IMR-90 (cell line): ENCODE measurements around the gene CPED1. TPM values are rescaled to one million over a fixed set of nuclear protein-coding genes. Genes with fewer than 3 reads are reported as not detected.
A peak's percentile ranks its signal among the peaks of the same experiment; 100 is the strongest.

Experiments used
- ATAC-seq: fragments of 200-7000 bp; cut with Tn5 transposase; 2 replicates; pipeline ENCODE4 v1.9.1; 2020; ENCODE audit warnings: low read depth, mild to moderate bottlenecking, moderate library complexity
- BruUV-seq: library from RNA; stranded (reverse); fragments of 400-500 nt; replicated peaks from 2 replicates; lab custom pipeline; 2021; lab: Mats Ljungman, UMichigan
- CTCF ChIA-PET: fragments of 300-600 bp; formaldehyde crosslinking; extraction: SDS; loops from one replicate; lab custom pipeline; 2021; ENCODE audit warnings: antibody characterized with exemption; lab: Yijun Ruan, JAX
- POLR2A ChIA-PET: fragments of 300-600 bp; sonication (Branson Sonifier 250); formaldehyde crosslinking; loops from one replicate; lab custom pipeline; 2022; ENCODE audit warnings: antibody characterized with exemption; ENCODE audit not compliant: unreplicated experiment; lab: Charles Lee
- DNase-seq: peaks from one replicate; pipeline ENCODE4 v3.0.0; 2013
- H2AFZ ChIP-seq: replicated peaks from 2 replicates; pipeline ENCODE3; 2013; ENCODE audit warnings: low read length, mild to moderate bottlenecking; ENCODE audit not compliant: poor library complexity
- H2AK5ac ChIP-seq: 2 replicates; pipeline ENCODE4 v1.6.1; 2013; ENCODE audit warnings: low read depth, low read length, inconsistent platforms
- H2AK9ac ChIP-seq: replicated peaks from 2 replicates; pipeline ENCODE3; 2013; ENCODE audit warnings: mild to moderate bottlenecking, low read depth, low read length, moderate library complexity; ENCODE audit not compliant: poor library complexity
- H2BK120ac ChIP-seq: 2 replicates; pipeline ENCODE4 v1.6.1; 2013; ENCODE audit warnings: low read depth, low read length, inconsistent platforms
- H2BK15ac ChIP-seq: 3 replicates; pipeline ENCODE4 v1.6.1; 2013; ENCODE audit warnings: low read depth, low read length, inconsistent platforms
- H2BK20ac ChIP-seq: 2 replicates; pipeline ENCODE4 v1.6.1; 2013; ENCODE audit warnings: low read depth, mild to moderate bottlenecking, inconsistent platforms, low read length, moderate library complexity
- H2BK5ac ChIP-seq: 2 replicates; pipeline ENCODE4 v1.6.1; 2013; ENCODE audit warnings: mild to moderate bottlenecking, low read depth, low read length, inconsistent platforms; ENCODE audit not compliant: poor library complexity, severe bottlenecking
- H3K14ac ChIP-seq: replicated peaks from 2 replicates; pipeline ENCODE4 v1.6.1; 2013; ENCODE audit warnings: low read depth, low read length, inconsistent platforms
- H3K18ac ChIP-seq: 2 replicates; pipeline ENCODE4 v1.6.1; 2013; ENCODE audit warnings: low read depth, low read length, control low read depth
- H3K23ac ChIP-seq: 2 replicates; pipeline ENCODE4 v1.6.1; 2013; ENCODE audit warnings: low read depth, low read length, inconsistent platforms
- H3K27ac ChIP-seq: 2 replicates; pipeline ENCODE4 v1.5.1; 2013; ENCODE audit warnings: mild to moderate bottlenecking, control low read depth, low read length; ENCODE audit not compliant: insufficient read depth
- H3K27me3 ChIP-seq: 2 replicates; pipeline ENCODE4 v1.6.1; 2013; ENCODE audit warnings: low read length; ENCODE audit not compliant: control insufficient read depth, insufficient read depth
- H3K36me3 ChIP-seq: 2 replicates; pipeline ENCODE4 v1.6.1; 2013; ENCODE audit warnings: low read length, mixed read lengths; ENCODE audit not compliant: control insufficient read depth, insufficient read depth
- H3K4ac ChIP-seq: 2 replicates; pipeline ENCODE4 v1.6.1; 2013; ENCODE audit warnings: low read depth, low read length, inconsistent platforms
- H3K4me1 ChIP-seq: 2 replicates; pipeline ENCODE4 v1.6.1; 2013; ENCODE audit warnings: low read length, mixed read lengths; ENCODE audit not compliant: control insufficient read depth, insufficient read depth
- H3K4me2 ChIP-seq: 2 replicates; pipeline ENCODE4 v1.6.1; 2013; ENCODE audit warnings: low read depth, mild to moderate bottlenecking, control low read depth, low read length, moderate library complexity
- H3K4me3 ChIP-seq: 2 replicates; pipeline ENCODE4 v1.5.1; 2013; ENCODE audit warnings: low read depth, mild to moderate bottlenecking, control low read depth, low read length, moderate library complexity; ENCODE audit not compliant: insufficient read depth
- H3K56ac ChIP-seq: 2 replicates; pipeline ENCODE4 v1.6.1; 2013; ENCODE audit warnings: low read length, inconsistent platforms; ENCODE audit not compliant: insufficient read depth; ENCODE audit errors: extremely low read depth
- H3K79me1 ChIP-seq, 2 experiments: 2 replicates each; pipeline ENCODE4 v1.6.1; 2013; ENCODE audit warnings: low read length in 2 of 2, inconsistent platforms in 1 of 2, low read depth in 1 of 2
- H3K9ac ChIP-seq: 2 replicates; pipeline ENCODE4 v1.6.1; 2013; ENCODE audit warnings: low read depth, low read length, control low read depth
- H3K9me1 ChIP-seq: 2 replicates; pipeline ENCODE4 v1.6.1; 2013; ENCODE audit warnings: low read length, inconsistent platforms; ENCODE audit not compliant: insufficient read depth
- H3K9me3 ChIP-seq: 2 replicates; pipeline ENCODE4 v1.6.1; 2013; ENCODE audit warnings: low read length; ENCODE audit not compliant: control insufficient read depth, insufficient read depth
- H4K20me1 ChIP-seq: 2 replicates; pipeline ENCODE4 v1.6.1; 2013; ENCODE audit warnings: low read length, inconsistent platforms; ENCODE audit not compliant: insufficient read depth
- H4K5ac ChIP-seq: 2 replicates; pipeline ENCODE4 v1.6.1; 2013; ENCODE audit warnings: mild to moderate bottlenecking, low read depth, low read length, control low read depth
- H4K8ac ChIP-seq, 2 experiments: 2 replicates each; pipeline ENCODE4 v1.6.1; 2013; ENCODE audit warnings: low read depth in 2 of 2, low read length in 2 of 2, control low read depth in 1 of 2, inconsistent platforms in 1 of 2
- H4K91ac ChIP-seq: 2 replicates; pipeline ENCODE4 v1.6.1; 2013; ENCODE audit warnings: low read depth, low read length, inconsistent platforms; ENCODE audit not compliant: insufficient read depth
- BHLHE40 ChIP-seq: fragments of 150-350 bp; IDR thresholded peaks from 2 replicates; pipeline ENCODE4 v1.6.1; 2016; ENCODE audit warnings: mild to moderate bottlenecking, low read depth, low read length
- CEBPB ChIP-seq: IDR thresholded peaks from 2 replicates; pipeline ENCODE4 v1.6.1; 2012; ENCODE audit warnings: low read depth, low read length, improper control_type of control experiment
- ELK1 ChIP-seq: fragments of 150-350 bp; IDR thresholded peaks from 2 replicates; pipeline ENCODE4 v1.6.1; 2016; ENCODE audit warnings: low read depth, mild to moderate bottlenecking, low read length, moderate library complexity, borderline replicate concordance
- FOS ChIP-seq: fragments of 150-350 bp; IDR thresholded peaks from 2 replicates; pipeline ENCODE4 v1.6.1; 2016; ENCODE audit warnings: low read depth, low read length
- MAFK ChIP-seq: IDR thresholded peaks from 2 replicates; pipeline ENCODE4 v1.6.1; 2012; ENCODE audit warnings: low read depth, low read length, improper control_type of control experiment
- MAZ ChIP-seq: IDR thresholded peaks from 2 replicates; pipeline ENCODE4 v1.6.1; 2012; ENCODE audit warnings: low read depth, mild to moderate bottlenecking, low read length, improper control_type of control experiment, moderate library complexity, borderline replicate concordance
- MXI1 ChIP-seq: IDR thresholded peaks from 2 replicates; pipeline ENCODE4 v1.6.1; 2012; ENCODE audit warnings: low read depth, mild to moderate bottlenecking, low read length, moderate library complexity, borderline replicate concordance
- NFE2L2 ChIP-seq: fragments of 150-350 bp; IDR thresholded peaks from 2 replicates; pipeline ENCODE4 v1.6.1; 2016; ENCODE audit warnings: low read depth, mild to moderate bottlenecking, low read length
- POLR2A ChIP-seq: IDR thresholded peaks from 2 replicates; pipeline ENCODE4 v1.6.1; 2012; ENCODE audit warnings: mild to moderate bottlenecking, low read depth, low read length
- RAD21 ChIP-seq: IDR thresholded peaks from 2 replicates; pipeline ENCODE4 v1.6.1; 2012; ENCODE audit warnings: low read length, improper control_type of control experiment
- RCOR1 ChIP-seq: IDR thresholded peaks from 2 replicates; pipeline ENCODE4 v1.6.1; 2012; ENCODE audit warnings: mild to moderate bottlenecking, low read length, improper control_type of control experiment; ENCODE audit not compliant: insufficient replicate concordance
- RFX5 ChIP-seq: IDR thresholded peaks from 2 replicates; pipeline ENCODE4 v1.8.0; 2012; ENCODE audit warnings: low read depth, mild to moderate bottlenecking, low read length, moderate library complexity
- SMC3 ChIP-seq: fragments of 150-350 bp; IDR thresholded peaks from 2 replicates; pipeline ENCODE4 v1.6.1; 2016; ENCODE audit warnings: low read depth, mild to moderate bottlenecking, antibody characterized with exemption, low read length, moderate library complexity
- USF2 ChIP-seq: fragments of 150-350 bp; IDR thresholded peaks from 2 replicates; pipeline ENCODE4 v1.6.1; 2017; ENCODE audit warnings: mild to moderate bottlenecking, antibody characterized with exemption, low read length, low read depth
- WGBS, 2 experiments: methylation state at CpG; one replicate each; pipeline versions ENCODE4 v1.1.5 to v1.1.7; 2013; ENCODE audit warnings: missing lambda C conversion rate in 2 of 2; ENCODE audit not compliant: insufficient read length in 1 of 2; ENCODE audit errors: extremely low coverage in 2 of 2; 5-methylcytosine and 5-hydroxymethylcytosine counted together
- dilution Hi-C: fragments of 300-500 bp; cut with HindIII; formaldehyde crosslinking; loops from one replicate; pipeline ENCODE4 v1.14.3; 2018; ENCODE audit warnings: low sequenced_read_pairs; ENCODE audit not compliant: unreplicated experiment
- in situ Hi-C: fragments of 300-500 bp; cut with MboI; formaldehyde crosslinking; loops from 3 replicates; pipeline ENCODE4 v1.14.3; 2019; ENCODE audit warnings: low sequenced_read_pairs, inconsistent platforms, mixed read lengths
- intact Hi-C: fragments of 100-400 bp; cut with micrococcal nuclease; formaldehyde crosslinking; loops from 2 replicates; pipeline ENCODE4 v1.10.0; 2022
- polyA plus RNA-seq, 3 experiments: library from polyadenylated mRNA; depleted of rRNA; stranded (reverse); fragments of >200 nt; gene quantifications; 2 replicates each; pipeline ENCODE4 v1.2.3, GENCODE V29; 2012; ENCODE audit warnings: low replicate concordance in 1 of 3
- total RNA-seq: library from RNA; depleted of rRNA; stranded (reverse); fragments of >200 nt; gene quantifications from 2 replicates; pipeline ENCODE4 v1.2.3, GENCODE V29; 2012

Gene CPED1
- total and polyA plus RNA-seq, 2 of the 4 experiments (the other 2 are of a cell fraction), result 31.2 to 96.8 TPM

GRCh38 chr7:121197455-121197854 lies 208.9 kb downstream of the CPED1 start:
- Histone ChIP-seq H3K4ac (no peak overlapping the region), H2BK20ac (no peak overlapping the region), H2AK9ac (no peak overlapping the region), H2BK120ac (no peak overlapping the region), H4K8ac (no peak overlapping the region), H3K23ac (0 out of 2 replicates have a peak overlapping the region, but pooled peaks have one; percentile 31), H2BK15ac (no peak overlapping the region), H3K36me3 (no peaks in the 10 kb centered on the region), H4K20me1 (no peaks in the 10 kb centered on the region), H4K5ac (no peak overlapping the region), H2BK5ac (no peak overlapping the region), H3K9me3 (no peaks in the 10 kb centered on the region), H2AK5ac (no peak overlapping the region), H3K27ac (no peak overlapping the region), H3K9me1 (peaks cover 2% of the 10 kb centered on the region; the same call in 1 of the 2 replicates), H3K56ac (no peak overlapping the region), H3K79me1 (peaks cover 7 to 31% of the 10 kb centered on the region in 2 experiments), H3K4me3 (no peak overlapping the region), H3K27me3 (no peaks in the 10 kb centered on the region), H3K4me2 (no peak overlapping the region), H3K4me1 (peaks cover 2% of the 10 kb centered on the region; the same call in 1 of the 2 replicates), H2AFZ (no peak overlapping the region), H3K9ac (no peak overlapping the region), H4K91ac (no peak overlapping the region), H3K14ac (no peak overlapping the region), H3K18ac (no peak overlapping the region)
- 80% methylated on average over 2 of the region's 3 CpGs; no CpG with 5 or more reads in 1 of the 2 experiments for WGBS, 2 experiments
- intact Hi-C loops (no loop called here), in situ Hi-C loops (no loop called here), dilution Hi-C loops (no loop called here)
- no peak for ATAC-seq
- no TSS peak for BruUV-seq
- ChIA-PET CTCF (no interaction called here), POLR2A (no interaction called here)
- no peak for DNase-seq
- TF ChIP-seq MAZ, result no peak
- TF ChIP-seq USF2, result no peak
- TF ChIP-seq FOS, result no peak
- no peak for TF ChIP-seq CEBPB
- no peak for TF ChIP-seq NFE2L2
- no peak for TF ChIP-seq BHLHE40
- no peak for TF ChIP-seq MAFK
- no peak for TF ChIP-seq SMC3
- no peak for TF ChIP-seq RFX5
- TF ChIP-seq POLR2A, result no peak
- no peak for TF ChIP-seq MXI1
- no peak for TF ChIP-seq RAD21
- no peak for TF ChIP-seq RCOR1
- no peak for TF ChIP-seq ELK1
